ENCODE measurements around the gene OSTM1.

- TF ChIP-seq CTCF (IDR thresholded peaks at IDR 0.05) (no peak), EZH2 (IDR thresholded peaks at IDR 0.05; ENCODE audit: borderline replicate concordance, insufficient read depth, low read depth, low read length, poor library complexity, severe bottlenecking) (no peak)
These were observed 31.7 kb upstream of the OSTM1 start for GRCh38 chr6:108106261-108106660.

All from B cell (primary cell).